Measurements from ENCODE around the gene FAM209A. TPM values are rescaled to one million over a fixed set of nuclear protein-coding genes. Genes with fewer than 3 reads are reported as not detected.
"Not testable (repeated sequence)": the region's sequence is repeated elsewhere in the genome, so short reads cannot be mapped to it uniquely, and the experiment has no call there.

The FAM209A gene
- total and polyA plus RNA-seq, 7 donors: 0.45 to 1.4 TPM; not detected in 5

GRCh38 chr20:56522311-56522710 is 2.2 kb upstream of the FAM209A start:
- H3K4me1 ChIP-seq: peaks cover 0 to 3% (median 0%) of the 10 kb centered on the region in 4 donors
- no peaks in the 10 kb centered on the region for H3K27me3 ChIP-seq
- TF ChIP-seq POLR2A (IDR thresholded peaks at IDR 0.05) (no peak), POLR2AphosphoS5 (IDR thresholded peaks at IDR 0.05) (no peak), CTCF (IDR thresholded peaks at IDR 0.05) (no peak), EP300 (IDR thresholded peaks at IDR 0.05) (no peak)
- intact Hi-C loops (cut with DNase I): no loop called here
- DNase-seq: no peak
- WGBS, 2 donors: 75 to 92% methylated on average over 6 of the region's 6 CpGs
- H3K9me3 ChIP-seq: peaks cover 0 to 13% (median 7%) of the 10 kb centered on the region in 4 donors
- H3K36me3 ChIP-seq: peaks cover 10 to 44% (median 29%) of the 10 kb centered on the region in 4 donors
- H3K27ac ChIP-seq: no peak overlapping the region
- no peak overlapping the region for H3K4me3 ChIP-seq

GRCh38 chr20:56527521-56527920 is 3.0 kb downstream of the FAM209A start:
- no peak overlapping the region for H3K27ac ChIP-seq
- 95 to 97% methylated on average over 7 of the region's 7 CpGs for WGBS, 2 donors
- no peak for DNase-seq
- no peaks in the 10 kb centered on the region for H3K9me3 ChIP-seq
- H3K4me1 ChIP-seq: no peaks in the 10 kb centered on the region
- H3K4me3 ChIP-seq: no peak overlapping the region
- no peaks in the 10 kb centered on the region for H3K36me3 ChIP-seq
- no peak for TF ChIP-seq POLR2AphosphoS5 (IDR thresholded peaks at IDR 0.05)
- TF ChIP-seq CTCF (IDR thresholded peaks at IDR 0.05): no peak
- no peak for TF ChIP-seq POLR2A (IDR thresholded peaks at IDR 0.05)
- no peak for TF ChIP-seq EP300 (IDR thresholded peaks at IDR 0.05)
- intact Hi-C loops (cut with DNase I): no loop called here
- no peaks in the 10 kb centered on the region for H3K27me3 ChIP-seq

- H3K9me3 ChIP-seq; H3K27me3 ChIP-seq; H3K36me3 ChIP-seq; H3K4me3 ChIP-seq; H3K4me1 ChIP-seq; DNase-seq; H3K27ac ChIP-seq; intact Hi-C loops (cut with DNase I): not testable (repeated sequence)
- WGBS, 2 donors: 89 to 93% methylated on average over 9 of the region's 9 CpGs
Measured at GRCh38 chr20:56532946-56533345, 8.4 kb downstream of the FAM209A start, which contains the start of gene FAM209B. Gene FAM209B (plus strand): TSS chr20:56533246. CDS start chr20:56533342, 96 bp downstream.

GRCh38 chr20:56537997-56538396 is 13.5 kb downstream of the FAM209A start:
- Histone ChIP-seq H3K4me3 (no peak overlapping the region), H3K9me3 (no peaks in the 10 kb centered on the region), H3K27me3 (no peaks in the 10 kb centered on the region), H3K27ac (no peak overlapping the region), H3K36me3 (no peaks in the 10 kb centered on the region), H3K4me1 (no peaks in the 10 kb centered on the region)
- TF ChIP-seq POLR2AphosphoS5 (IDR thresholded peaks at IDR 0.05): no peak
- no peak for TF ChIP-seq CTCF (IDR thresholded peaks at IDR 0.05)
- no peak for TF ChIP-seq EP300 (IDR thresholded peaks at IDR 0.05)
- no peak for TF ChIP-seq POLR2A (IDR thresholded peaks at IDR 0.05)
- no peak for DNase-seq
- 69 to 84% methylated on average over 3 of the region's 3 CpGs for WGBS, 2 donors
- intact Hi-C loops (cut with DNase I): no loop called here

- no peak for TF ChIP-seq CTCF (IDR thresholded peaks at IDR 0.05)
- no peak for TF ChIP-seq EP300 (IDR thresholded peaks at IDR 0.05)
- no peak overlapping the region for H3K4me3 ChIP-seq
- H3K9me3 ChIP-seq: no peaks in the 10 kb centered on the region
- 86% methylated on average over 6 of the region's 6 CpGs for WGBS, 2 donors
- intact Hi-C loops (cut with DNase I): no loop called here
- H3K4me1 ChIP-seq: no peaks in the 10 kb centered on the region
- no peak overlapping the region for H3K27ac ChIP-seq
- no peaks in the 10 kb centered on the region for H3K36me3 ChIP-seq
- H3K27me3 ChIP-seq: no peaks in the 10 kb centered on the region
- no peak for DNase-seq
Measured at GRCh38 chr20:56540415-56540814, 15.9 kb downstream of the FAM209A start.

Measured in sigmoid colon (tissue), 7 donors.